ENCODE data around the gene GCA. TPM values are rescaled to one million over a fixed set of nuclear protein-coding genes. Genes with fewer than 3 reads are reported as not detected.

The GCA gene
- total RNA-seq, 1 experiment from 2014 or later = 18.8 TPM

DNA sequence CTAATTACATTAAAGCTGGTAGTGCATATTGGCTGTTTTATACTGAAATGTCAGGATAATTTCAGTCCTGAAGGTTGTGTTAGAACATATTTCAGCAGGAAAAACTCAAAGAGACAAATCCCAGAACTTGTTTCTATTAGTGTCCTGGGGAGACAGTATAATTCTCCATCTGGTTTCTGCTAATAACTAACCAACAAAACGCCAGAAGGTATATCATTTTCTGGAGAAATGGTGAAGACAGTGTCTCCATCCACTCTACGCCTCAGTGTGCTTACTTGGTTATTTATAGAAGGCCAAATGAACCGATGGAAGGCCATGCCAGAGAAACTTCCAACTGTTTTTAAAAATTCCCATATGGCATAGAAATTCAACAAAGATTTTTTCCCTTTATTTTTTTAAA lies 41.6 kb downstream of the GCA start (continued):
- TF ChIP-seq, protein P1, sequence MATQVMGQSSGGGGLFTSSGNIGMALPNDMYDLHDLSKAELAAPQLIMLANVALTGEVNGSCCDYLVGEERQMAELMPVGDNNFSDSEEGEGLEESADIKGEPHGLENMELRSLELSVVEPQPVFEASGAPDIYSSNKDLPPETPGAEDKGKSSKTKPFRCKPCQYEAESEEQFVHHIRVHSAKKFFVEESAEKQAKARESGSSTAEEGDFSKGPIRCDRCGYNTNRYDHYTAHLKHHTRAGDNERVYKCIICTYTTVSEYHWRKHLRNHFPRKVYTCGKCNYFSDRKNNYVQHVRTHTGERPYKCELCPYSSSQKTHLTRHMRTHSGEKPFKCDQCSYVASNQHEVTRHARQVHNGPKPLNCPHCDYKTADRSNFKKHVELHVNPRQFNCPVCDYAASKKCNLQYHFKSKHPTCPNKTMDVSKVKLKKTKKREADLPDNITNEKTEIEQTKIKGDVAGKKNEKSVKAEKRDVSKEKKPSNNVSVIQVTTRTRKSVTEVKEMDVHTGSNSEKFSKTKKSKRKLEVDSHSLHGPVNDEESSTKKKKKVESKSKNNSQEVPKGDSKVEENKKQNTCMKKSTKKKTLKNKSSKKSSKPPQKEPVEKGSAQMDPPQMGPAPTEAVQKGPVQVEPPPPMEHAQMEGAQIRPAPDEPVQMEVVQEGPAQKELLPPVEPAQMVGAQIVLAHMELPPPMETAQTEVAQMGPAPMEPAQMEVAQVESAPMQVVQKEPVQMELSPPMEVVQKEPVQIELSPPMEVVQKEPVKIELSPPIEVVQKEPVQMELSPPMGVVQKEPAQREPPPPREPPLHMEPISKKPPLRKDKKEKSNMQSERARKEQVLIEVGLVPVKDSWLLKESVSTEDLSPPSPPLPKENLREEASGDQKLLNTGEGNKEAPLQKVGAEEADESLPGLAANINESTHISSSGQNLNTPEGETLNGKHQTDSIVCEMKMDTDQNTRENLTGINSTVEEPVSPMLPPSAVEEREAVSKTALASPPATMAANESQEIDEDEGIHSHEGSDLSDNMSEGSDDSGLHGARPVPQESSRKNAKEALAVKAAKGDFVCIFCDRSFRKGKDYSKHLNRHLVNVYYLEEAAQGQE (IDR thresholded peaks at IDR 0.05; ENCODE audit: low read depth) = no peak
- TF ChIP-seq, protein P2, sequence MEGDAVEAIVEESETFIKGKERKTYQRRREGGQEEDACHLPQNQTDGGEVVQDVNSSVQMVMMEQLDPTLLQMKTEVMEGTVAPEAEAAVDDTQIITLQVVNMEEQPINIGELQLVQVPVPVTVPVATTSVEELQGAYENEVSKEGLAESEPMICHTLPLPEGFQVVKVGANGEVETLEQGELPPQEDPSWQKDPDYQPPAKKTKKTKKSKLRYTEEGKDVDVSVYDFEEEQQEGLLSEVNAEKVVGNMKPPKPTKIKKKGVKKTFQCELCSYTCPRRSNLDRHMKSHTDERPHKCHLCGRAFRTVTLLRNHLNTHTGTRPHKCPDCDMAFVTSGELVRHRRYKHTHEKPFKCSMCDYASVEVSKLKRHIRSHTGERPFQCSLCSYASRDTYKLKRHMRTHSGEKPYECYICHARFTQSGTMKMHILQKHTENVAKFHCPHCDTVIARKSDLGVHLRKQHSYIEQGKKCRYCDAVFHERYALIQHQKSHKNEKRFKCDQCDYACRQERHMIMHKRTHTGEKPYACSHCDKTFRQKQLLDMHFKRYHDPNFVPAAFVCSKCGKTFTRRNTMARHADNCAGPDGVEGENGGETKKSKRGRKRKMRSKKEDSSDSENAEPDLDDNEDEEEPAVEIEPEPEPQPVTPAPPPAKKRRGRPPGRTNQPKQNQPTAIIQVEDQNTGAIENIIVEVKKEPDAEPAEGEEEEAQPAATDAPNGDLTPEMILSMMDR (IDR thresholded peaks at IDR 0.05 in 2 of 3, conservative IDR thresholded peaks at IDR 0.05 in 1 of 3; ENCODE audit: borderline replicate concordance in 1 of 3, insufficient read depth in 1 of 3, low read depth in 2 of 3, low read length in 2 of 3) = no peak
- no peak for TF ChIP-seq SRF (IDR thresholded peaks at IDR 0.05; ENCODE audit: low read depth)
- no peak for TF ChIP-seq RAD21 (IDR thresholded peaks at IDR 0.05; ENCODE audit: low read depth)
- no peak for TF ChIP-seq EGR1 (IDR thresholded peaks at IDR 0.05; ENCODE audit: low read depth)
- TF ChIP-seq POLR2AphosphoS5 (IDR thresholded peaks at IDR 0.05; ENCODE audit: low read depth, low read length) = no peak
- TF ChIP-seq ZNF274 (IDR thresholded peaks at IDR 0.05; ENCODE audit: low read depth, low read length) = no peak
- TF ChIP-seq CBX3 (IDR thresholded peaks at IDR 0.05; ENCODE audit: low read depth) = no peak

DNA sequence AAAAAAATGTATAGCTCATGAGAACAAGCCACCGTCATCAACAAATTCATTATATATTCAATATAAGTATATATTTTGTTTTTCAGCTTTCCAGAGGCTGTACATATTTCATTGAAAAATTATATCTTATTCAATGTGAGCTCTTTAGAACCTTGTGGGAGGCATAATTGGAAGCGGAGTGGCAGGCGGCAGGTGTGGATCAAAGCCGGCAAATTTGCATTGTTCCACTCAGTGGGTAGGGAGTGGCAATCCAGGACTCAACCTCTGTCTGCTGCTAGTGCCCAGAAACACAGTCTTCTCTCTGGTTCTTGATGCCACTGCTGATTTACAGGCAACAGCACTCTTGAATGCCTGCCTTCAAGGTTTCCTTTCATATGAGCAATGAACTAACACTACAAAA lies 46.9 kb downstream of the GCA start:
- ChIA-PET RAD21 (ENCODE audit: low non-redundant PET in 1 of 2, low total read pairs in 2 of 2, uncharacterized antibody in 2 of 2, unreplicated experiment in 2 of 2) (no interaction called here), POLR2A (no interaction called here), CTCF (no interaction called here)
- Histone ChIP-seq H3K9me2 (ENCODE audit: insufficient read depth) (no peaks in the 10 kb centered on the region), H3K9me3 (ENCODE audit: control insufficient read depth in 1 of 2, insufficient read depth in 1 of 2, low read depth in 1 of 2, low read length in 2 of 2) (no peaks in the 10 kb centered on the region), H3K36me3 (ENCODE audit: control insufficient read depth in 1 of 2, insufficient read depth in 2 of 2, low read length in 2 of 2) (no peaks in the 10 kb centered on the region), H3K9ac (ENCODE audit: low read length) (no peak overlapping the region), H2AFZ (ENCODE audit: low read depth, low read length, poor library complexity, severe bottlenecking) (no peak overlapping the region), H3K79me2 (ENCODE audit: insufficient read depth, low read length) (no peaks in the 10 kb centered on the region), H3K4me2 (ENCODE audit: low read length) (no peak overlapping the region), H3K4me1 (ENCODE audit: control insufficient read depth in 1 of 2, insufficient read depth in 2 of 2, low read length in 2 of 2) (no peaks in the 10 kb centered on the region), H3K27me3 (ENCODE audit: insufficient read depth, low read length) (peaks cover 34% of the 10 kb centered on the region), H3K27ac (ENCODE audit: low read depth, low read length) (no peak overlapping the region), H3K4me3 (replicated peaks in 1 of 2; ENCODE audit: low read depth in 1 of 2, low read length in 2 of 2) (no peak overlapping the region), H4K20me1 (ENCODE audit: insufficient read depth) (no peaks in the 10 kb centered on the region)
- no TSS peak for BruUV-seq (replicated peaks)
- DNase-seq (ENCODE audit: low read depth, low spot score) (no peak), ATAC-seq (no peak)
- intact Hi-C loops (cut with micrococcal nuclease) = no loop called here
- TF ChIP-seq, protein P3, sequence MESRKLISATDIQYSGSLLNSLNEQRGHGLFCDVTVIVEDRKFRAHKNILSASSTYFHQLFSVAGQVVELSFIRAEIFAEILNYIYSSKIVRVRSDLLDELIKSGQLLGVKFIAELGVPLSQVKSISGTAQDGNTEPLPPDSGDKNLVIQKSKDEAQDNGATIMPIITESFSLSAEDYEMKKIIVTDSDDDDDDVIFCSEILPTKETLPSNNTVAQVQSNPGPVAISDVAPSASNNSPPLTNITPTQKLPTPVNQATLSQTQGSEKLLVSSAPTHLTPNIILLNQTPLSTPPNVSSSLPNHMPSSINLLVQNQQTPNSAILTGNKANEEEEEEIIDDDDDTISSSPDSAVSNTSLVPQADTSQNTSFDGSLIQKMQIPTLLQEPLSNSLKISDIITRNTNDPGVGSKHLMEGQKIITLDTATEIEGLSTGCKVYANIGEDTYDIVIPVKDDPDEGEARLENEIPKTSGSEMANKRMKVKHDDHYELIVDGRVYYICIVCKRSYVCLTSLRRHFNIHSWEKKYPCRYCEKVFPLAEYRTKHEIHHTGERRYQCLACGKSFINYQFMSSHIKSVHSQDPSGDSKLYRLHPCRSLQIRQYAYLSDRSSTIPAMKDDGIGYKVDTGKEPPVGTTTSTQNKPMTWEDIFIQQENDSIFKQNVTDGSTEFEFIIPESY (IDR thresholded peaks at IDR 0.05; ENCODE audit: extremely low read depth, insufficient replicate concordance, low read length) = no peak
